ENCODE results near the gene FEZ2. TPM values are rescaled to one million over a fixed set of nuclear protein-coding genes. Genes with fewer than 3 reads are reported as not detected.

Gene FEZ2
- total RNA-seq, 2 donors from 2014 or later = 37.5 to 49.8 TPM

GRCh38 chr2:36556842-36557241, 41.1 kb downstream of the FEZ2 start:
- Histone ChIP-seq H3K4me3 (no peak overlapping the region), H3K4me1 (replicated peaks) (no peaks in the 10 kb centered on the region), H3K27me3 (replicated peaks; ENCODE audit: insufficient read depth) (no peaks in the 10 kb centered on the region), H3K36me3 (no peaks in the 10 kb centered on the region), H3K27ac (no peak overlapping the region), H3K9me3 (no peaks in the 10 kb centered on the region)
- no peak for DNase-seq (ENCODE audit: low spot score)
- no peak for TF ChIP-seq CTCF (IDR thresholded peaks at IDR 0.05)
- no peak for TF ChIP-seq POLR2A (IDR thresholded peaks at IDR 0.05)
- TF ChIP-seq POLR2AphosphoS5 (IDR thresholded peaks at IDR 0.05) = no peak
- intact Hi-C loops (cut with DNase I) = no loop called here
- 66% methylated on average over 1 of the region's 1 CpG for WGBS

GRCh38 chr2:36555789-36556188, 42.2 kb downstream of the FEZ2 start:
- Histone ChIP-seq H3K36me3 (no peaks in the 10 kb centered on the region), H3K4me3 (no peak overlapping the region), H3K4me1 (replicated peaks) (no peaks in the 10 kb centered on the region), H3K27ac (no peak overlapping the region), H3K9me3 (no peaks in the 10 kb centered on the region), H3K27me3 (replicated peaks; ENCODE audit: insufficient read depth) (no peaks in the 10 kb centered on the region)
- no peak for DNase-seq (ENCODE audit: low spot score)
- 94% methylated on average over 3 of the region's 3 CpGs for WGBS
- intact Hi-C loops (cut with DNase I) = no loop called here
- no peak for TF ChIP-seq POLR2A (IDR thresholded peaks at IDR 0.05)
- no peak for TF ChIP-seq CTCF (IDR thresholded peaks at IDR 0.05)
- TF ChIP-seq POLR2AphosphoS5 (IDR thresholded peaks at IDR 0.05) = no peak

- intact Hi-C loops (cut with DNase I) = no loop called here
- H3K4me3 ChIP-seq = no peak overlapping the region
- H3K9me3 ChIP-seq = no peaks in the 10 kb centered on the region
- TF ChIP-seq POLR2A (IDR thresholded peaks at IDR 0.05) (no peak), CTCF (IDR thresholded peaks at IDR 0.05) (no peak), POLR2AphosphoS5 (IDR thresholded peaks at IDR 0.05) (no peak)
- H3K36me3 ChIP-seq = no peaks in the 10 kb centered on the region
- no peaks in the 10 kb centered on the region for H3K27me3 ChIP-seq (replicated peaks; ENCODE audit: insufficient read depth)
- WGBS = 89% methylated on average over 1 of the region's 1 CpG
- no peaks in the 10 kb centered on the region for H3K4me1 ChIP-seq (replicated peaks)
- H3K27ac ChIP-seq = no peak overlapping the region
- DNase-seq (ENCODE audit: low spot score) = no peak
These were observed 43.4 kb downstream of the FEZ2 start for GRCh38 chr2:36554531-36554930.

GRCh38 chr2:36553683-36554082, 44.3 kb downstream of the FEZ2 start:
- TF ChIP-seq POLR2A (IDR thresholded peaks at IDR 0.05) = no peak
- no peak for TF ChIP-seq POLR2AphosphoS5 (IDR thresholded peaks at IDR 0.05)
- no peak for TF ChIP-seq CTCF (IDR thresholded peaks at IDR 0.05)
- Histone ChIP-seq H3K27ac (no peak overlapping the region), H3K27me3 (replicated peaks; ENCODE audit: insufficient read depth) (no peaks in the 10 kb centered on the region), H3K4me3 (no peak overlapping the region), H3K4me1 (replicated peaks) (no peaks in the 10 kb centered on the region), H3K9me3 (no peaks in the 10 kb centered on the region), H3K36me3 (no peaks in the 10 kb centered on the region)
- DNase-seq (ENCODE audit: low spot score) = no peak
- intact Hi-C loops (cut with DNase I) = no loop called here
- WGBS = 60% methylated on average over 4 of the region's 4 CpGs

- H3K27ac ChIP-seq = no peak overlapping the region
- H3K4me1 ChIP-seq (replicated peaks) = no peaks in the 10 kb centered on the region
- no peak for DNase-seq (ENCODE audit: low spot score)
- intact Hi-C loops (cut with DNase I) = no loop called here
- H3K9me3 ChIP-seq = no peaks in the 10 kb centered on the region
- H3K4me3 ChIP-seq = no peak overlapping the region
- no peaks in the 10 kb centered on the region for H3K27me3 ChIP-seq (replicated peaks; ENCODE audit: insufficient read depth)
- TF ChIP-seq CTCF (IDR thresholded peaks at IDR 0.05) (no peak), POLR2AphosphoS5 (IDR thresholded peaks at IDR 0.05) (no peak), POLR2A (IDR thresholded peaks at IDR 0.05) (no peak)
- no peaks in the 10 kb centered on the region for H3K36me3 ChIP-seq
- 97% methylated on average over 5 of the region's 5 CpGs for WGBS
These were observed 48.0 kb downstream of the FEZ2 start for GRCh38 chr2:36550006-36550405.
